ENCODE measurements around the gene DISC1. TPM values are rescaled to one million over a fixed set of nuclear protein-coding genes. Genes with fewer than 3 reads are reported as not detected.

DISC1 gene
- total and polyA plus RNA-seq, 2 of the 13 experiments (the other 11 are each of a cell fraction or from before 2014, with no cell fraction given): 4.2 to 4.6 TPM

- TF ChIP-seq ARID5B (CRISPR knock-in tag; IDR thresholded peaks at IDR 0.05) (peak; percentile 70), HNF4A (CRISPR knock-in tag; IDR thresholded peaks at IDR 0.05) (0 out of 2 replicates have a peak, but pooled peaks have one; percentile 13), NRL (CRISPR knock-in tag; IDR thresholded peaks at IDR 0.05; ENCODE audit: borderline replicate concordance) (0 out of 2 replicates have a peak, but pooled peaks have one; percentile 32), ZNF292 (CRISPR knock-in tag; IDR thresholded peaks at IDR 0.05; ENCODE audit: borderline replicate concordance, low read depth) (peak; percentile 96; the same call in 1 of the 2 replicates), ARNTL (CRISPR knock-in tag; IDR thresholded peaks at IDR 0.05) (0 out of 2 replicates have a peak, but pooled peaks have one; percentile 25), SP5 (CRISPR knock-in tag; IDR thresholded peaks at IDR 0.05; ENCODE audit: borderline replicate concordance, low read depth) (peak; percentile 92), FOXO1 (CRISPR knock-in tag; IDR thresholded peaks at IDR 0.05) (peak; percentile 24; the same call in 1 of the 2 replicates), POGZ (CRISPR knock-in tag; IDR thresholded peaks at IDR 0.05) (peak; percentile 62), ZNF550 (CRISPR knock-in tag; IDR thresholded peaks at IDR 0.05; ENCODE audit: borderline replicate concordance) (0 out of 2 replicates have a peak, but pooled peaks have one; percentile 47), ZMYM3 (CRISPR knock-in tag; IDR thresholded peaks at IDR 0.05) (0 out of 2 replicates have a peak, but pooled peaks have one; percentile 41), ZNF605 (CRISPR knock-in tag; IDR thresholded peaks at IDR 0.05) (0 out of 2 replicates have a peak, but pooled peaks have one; percentile 4), ZNF556 (CRISPR knock-in tag; IDR thresholded peaks at IDR 0.05; ENCODE audit: borderline replicate concordance) (peak; percentile 63; the same call in 1 of the 2 replicates), CEBPG (CRISPR knock-in tag; IDR thresholded peaks at IDR 0.05) (peak; percentile 9; the same call in 1 of the 2 replicates)
- TF ChIP-seq, protein P1, sequence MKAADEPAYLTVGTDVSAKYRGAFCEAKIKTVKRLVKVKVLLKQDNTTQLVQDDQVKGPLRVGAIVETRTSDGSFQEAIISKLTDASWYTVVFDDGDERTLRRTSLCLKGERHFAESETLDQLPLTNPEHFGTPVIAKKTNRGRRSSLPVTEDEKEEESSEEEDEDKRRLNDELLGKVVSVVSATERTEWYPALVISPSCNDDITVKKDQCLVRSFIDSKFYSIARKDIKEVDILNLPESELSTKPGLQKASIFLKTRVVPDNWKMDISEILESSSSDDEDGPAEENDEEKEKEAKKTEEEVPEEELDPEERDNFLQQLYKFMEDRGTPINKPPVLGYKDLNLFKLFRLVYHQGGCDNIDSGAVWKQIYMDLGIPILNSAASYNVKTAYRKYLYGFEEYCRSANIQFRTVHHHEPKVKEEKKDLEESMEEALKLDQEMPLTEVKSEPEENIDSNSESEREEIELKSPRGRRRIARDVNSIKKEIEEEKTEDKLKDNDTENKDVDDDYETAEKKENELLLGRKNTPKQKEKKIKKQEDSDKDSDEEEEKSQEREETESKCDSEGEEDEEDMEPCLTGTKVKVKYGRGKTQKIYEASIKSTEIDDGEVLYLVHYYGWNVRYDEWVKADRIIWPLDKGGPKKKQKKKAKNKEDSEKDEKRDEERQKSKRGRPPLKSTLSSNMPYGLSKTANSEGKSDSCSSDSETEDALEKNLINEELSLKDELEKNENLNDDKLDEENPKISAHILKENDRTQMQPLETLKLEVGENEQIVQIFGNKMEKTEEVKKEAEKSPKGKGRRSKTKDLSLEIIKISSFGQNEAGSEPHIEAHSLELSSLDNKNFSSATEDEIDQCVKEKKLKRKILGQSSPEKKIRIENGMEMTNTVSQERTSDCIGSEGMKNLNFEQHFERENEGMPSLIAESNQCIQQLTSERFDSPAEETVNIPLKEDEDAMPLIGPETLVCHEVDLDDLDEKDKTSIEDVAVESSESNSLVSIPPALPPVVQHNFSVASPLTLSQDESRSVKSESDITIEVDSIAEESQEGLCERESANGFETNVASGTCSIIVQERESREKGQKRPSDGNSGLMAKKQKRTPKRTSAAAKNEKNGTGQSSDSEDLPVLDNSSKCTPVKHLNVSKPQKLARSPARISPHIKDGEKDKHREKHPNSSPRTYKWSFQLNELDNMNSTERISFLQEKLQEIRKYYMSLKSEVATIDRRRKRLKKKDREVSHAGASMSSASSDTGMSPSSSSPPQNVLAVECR (CRISPR knock-in tag; IDR thresholded peaks at IDR 0.05; ENCODE audit: borderline replicate concordance): peak; percentile 32; the same call in 1 of the 2 replicates
- TF ChIP-seq, protein P2, sequence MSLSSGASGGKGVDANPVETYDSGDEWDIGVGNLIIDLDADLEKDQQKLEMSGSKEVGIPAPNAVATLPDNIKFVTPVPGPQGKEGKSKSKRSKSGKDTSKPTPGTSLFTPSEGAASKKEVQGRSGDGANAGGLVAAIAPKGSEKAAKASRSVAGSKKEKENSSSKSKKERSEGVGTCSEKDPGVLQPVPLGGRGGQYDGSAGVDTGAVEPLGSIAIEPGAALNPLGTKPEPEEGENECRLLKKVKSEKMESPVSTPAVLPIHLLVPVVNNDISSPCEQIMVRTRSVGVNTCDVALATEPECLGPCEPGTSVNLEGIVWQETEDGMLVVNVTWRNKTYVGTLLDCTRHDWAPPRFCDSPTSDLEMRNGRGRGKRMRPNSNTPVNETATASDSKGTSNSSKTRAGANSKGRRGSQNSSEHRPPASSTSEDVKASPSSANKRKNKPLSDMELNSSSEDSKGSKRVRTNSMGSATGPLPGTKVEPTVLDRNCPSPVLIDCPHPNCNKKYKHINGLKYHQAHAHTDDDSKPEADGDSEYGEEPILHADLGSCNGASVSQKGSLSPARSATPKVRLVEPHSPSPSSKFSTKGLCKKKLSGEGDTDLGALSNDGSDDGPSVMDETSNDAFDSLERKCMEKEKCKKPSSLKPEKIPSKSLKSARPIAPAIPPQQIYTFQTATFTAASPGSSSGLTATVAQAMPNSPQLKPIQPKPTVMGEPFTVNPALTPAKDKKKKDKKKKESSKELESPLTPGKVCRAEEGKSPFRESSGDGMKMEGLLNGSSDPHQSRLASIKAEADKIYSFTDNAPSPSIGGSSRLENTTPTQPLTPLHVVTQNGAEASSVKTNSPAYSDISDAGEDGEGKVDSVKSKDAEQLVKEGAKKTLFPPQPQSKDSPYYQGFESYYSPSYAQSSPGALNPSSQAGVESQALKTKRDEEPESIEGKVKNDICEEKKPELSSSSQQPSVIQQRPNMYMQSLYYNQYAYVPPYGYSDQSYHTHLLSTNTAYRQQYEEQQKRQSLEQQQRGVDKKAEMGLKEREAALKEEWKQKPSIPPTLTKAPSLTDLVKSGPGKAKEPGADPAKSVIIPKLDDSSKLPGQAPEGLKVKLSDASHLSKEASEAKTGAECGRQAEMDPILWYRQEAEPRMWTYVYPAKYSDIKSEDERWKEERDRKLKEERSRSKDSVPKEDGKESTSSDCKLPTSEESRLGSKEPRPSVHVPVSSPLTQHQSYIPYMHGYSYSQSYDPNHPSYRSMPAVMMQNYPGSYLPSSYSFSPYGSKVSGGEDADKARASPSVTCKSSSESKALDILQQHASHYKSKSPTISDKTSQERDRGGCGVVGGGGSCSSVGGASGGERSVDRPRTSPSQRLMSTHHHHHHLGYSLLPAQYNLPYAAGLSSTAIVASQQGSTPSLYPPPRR (CRISPR knock-in tag; IDR thresholded peaks at IDR 0.05; ENCODE audit: borderline replicate concordance): peak; percentile 60; the same call in 1 of the 2 replicates
Measured at GRCh38 chr1:231651621-231652260, 25.2 kb downstream of the DISC1 start (continued).
